Transverse colon (tissue), 4 donors: ENCODE measurements around the gene TRIM68.

Experiments used
- CTCF ChIP-seq, 5 experiments: fragments of 200-600 bp in 3 of 5; fragments of 450-650 bp in 2 of 5; sonication (generic) in 3 of 5; IDR thresholded peaks; 1 replicate in 2 of 5; 2 replicates in 3 of 5; pipeline ENCODE4 v1.5.1; 2016 to 2017; ENCODE audit warnings: antibody characterized with exemption in 5 of 5, inconsistent platforms in 3 of 5, mild to moderate bottlenecking in 2 of 5, moderate library complexity in 1 of 5
- EP300 ChIP-seq: sonication (generic); formaldehyde crosslinking; IDR thresholded peaks from one replicate; pipeline ENCODE4 v1.6.1; 2017; ENCODE audit warnings: antibody characterized with exemption, low read depth
- POLR2A ChIP-seq: fragments of 450-650 bp; IDR thresholded peaks from one replicate; pipeline ENCODE4 v1.6.1; 2016; ENCODE audit warnings: antibody characterized with exemption, mild to moderate bottlenecking, moderate library complexity
- POLR2AphosphoS5 ChIP-seq, 3 donors: sonication (generic); formaldehyde crosslinking; IDR thresholded peaks; one replicate each; pipeline ENCODE4 v1.6.1; 2016; ENCODE audit warnings: antibody characterized with exemption in 3 of 3

- no peak for TF ChIP-seq POLR2AphosphoS5 (IDR thresholded peaks at IDR 0.05)
- TF ChIP-seq CTCF (IDR thresholded peaks at IDR 0.05) = no peak
- TF ChIP-seq POLR2A = no peak
- TF ChIP-seq EP300 = no peak
These were observed 27.9 kb downstream of the TRIM68 start for GRCh38 chr11:4580124-4580523.
